Caco-2 (cell line): ENCODE data around the gene IRGQ. TPM values are rescaled to one million over a fixed set of nuclear protein-coding genes. Genes with fewer than 3 reads are reported as not detected.

Source experiments
- BruUV-seq: library from RNA; stranded (reverse); fragments of 400-500 nt; replicated peaks from 2 replicates; lab custom pipeline; 2021; lab: Mats Ljungman, UMichigan
- CTCF ChIA-PET: fragments of 300-600 bp; sonication (Branson Sonifier 250); formaldehyde crosslinking; loops from one replicate; lab custom pipeline; 2022; ENCODE audit warnings: antibody characterized with exemption; lab: Charles Lee
- POLR2A ChIA-PET: fragments of 300-600 bp; sonication (Branson Sonifier 250); formaldehyde crosslinking; loops from one replicate; lab custom pipeline; 2022; ENCODE audit warnings: antibody characterized with exemption; lab: Charles Lee
- DNase-seq, 2 experiments: peaks; one replicate each; pipeline versions ENCODE4 v3.0.0 to v3.0.0-alpha.2; 2020 to 2022
- H3K27me3 ChIP-seq: replicated peaks from 2 replicates; pipeline ENCODE4 v1.6.0; 2011; ENCODE audit warnings: low read length; ENCODE audit not compliant: control insufficient read depth, insufficient read depth
- H3K36me3 ChIP-seq: 2 replicates; pipeline ENCODE4 v1.5.1; 2011; ENCODE audit warnings: low read length; ENCODE audit not compliant: control insufficient read depth, insufficient read depth
- H3K4me1 ChIP-seq: fragments of 250-450 bp; sonication (Bioruptor Pico); 2 replicates; pipeline ENCODE4 v1.5.1; 2020; ENCODE audit warnings: mild to moderate bottlenecking
- H3K4me3 ChIP-seq: 2 replicates; pipeline ENCODE4 v1.5.1; 2011; ENCODE audit warnings: low read depth, mild to moderate bottlenecking, control low read depth, low read length
- H3K9me3 ChIP-seq: fragments of 250-450 bp; sonication (Bioruptor Pico); 2 replicates; pipeline ENCODE4 v1.5.1; 2020; ENCODE audit warnings: mild to moderate bottlenecking, moderate library complexity
- H3K27ac Mint-ChIP-seq: one replicate; pipeline ENCODE4 v1.8.0; 2022; ENCODE audit warnings: mixed read lengths; ENCODE audit not compliant: unreplicated experiment
- H3K27me3 Mint-ChIP-seq: one replicate; pipeline ENCODE4 v1.8.0; 2022; ENCODE audit warnings: mixed read lengths; ENCODE audit not compliant: insufficient read depth, unreplicated experiment
- H3K36me3 Mint-ChIP-seq: one replicate; pipeline ENCODE4 v1.8.0; 2022; ENCODE audit warnings: mild to moderate bottlenecking, mixed read lengths; ENCODE audit not compliant: insufficient read depth, unreplicated experiment
- H3K4me1 Mint-ChIP-seq: one replicate; pipeline ENCODE4 v1.8.0; 2022; ENCODE audit warnings: low read depth, mixed read lengths; ENCODE audit not compliant: unreplicated experiment
- H3K4me3 Mint-ChIP-seq: one replicate; pipeline ENCODE4 v1.8.0; 2022; ENCODE audit warnings: mild to moderate bottlenecking, moderate library complexity, mixed read lengths; ENCODE audit not compliant: unreplicated experiment
- H3K9me3 Mint-ChIP-seq: one replicate; pipeline ENCODE4 v1.8.0; 2022; ENCODE audit warnings: mixed read lengths; ENCODE audit not compliant: unreplicated experiment
- CTCF ChIP-seq, 2 experiments: fragments of 200-600 bp in 1 of 2; IDR thresholded peaks; 1 replicate in 1 of 2; 2 replicates in 1 of 2; pipeline versions ENCODE4 v1.5.1 to v1.8.0; 2011 to 2022; ENCODE audit warnings: antibody characterized with exemption in 1 of 2, control low read depth in 1 of 2, inconsistent platforms in 1 of 2, low read depth in 1 of 2, low read length in 1 of 2, mild to moderate bottlenecking in 1 of 2, moderate library complexity in 1 of 2; ENCODE audit not compliant: insufficient read depth in 1 of 2, severe bottlenecking in 1 of 2, unreplicated experiment in 1 of 2
- intact Hi-C: fragments of 100-400 bp; cut with micrococcal nuclease; formaldehyde crosslinking; loops from one replicate; pipeline ENCODE4 v1.10.0; 2022; ENCODE audit not compliant: unreplicated experiment
- total RNA-seq: library from RNA; stranded (reverse); gene quantifications from 2 replicates; pipeline ENCODE4 v1.2.3, GENCODE V29; 2022

IRGQ gene
- total RNA-seq, 1 experiment from 2014 or later, result 27.7 TPM

DNA sequence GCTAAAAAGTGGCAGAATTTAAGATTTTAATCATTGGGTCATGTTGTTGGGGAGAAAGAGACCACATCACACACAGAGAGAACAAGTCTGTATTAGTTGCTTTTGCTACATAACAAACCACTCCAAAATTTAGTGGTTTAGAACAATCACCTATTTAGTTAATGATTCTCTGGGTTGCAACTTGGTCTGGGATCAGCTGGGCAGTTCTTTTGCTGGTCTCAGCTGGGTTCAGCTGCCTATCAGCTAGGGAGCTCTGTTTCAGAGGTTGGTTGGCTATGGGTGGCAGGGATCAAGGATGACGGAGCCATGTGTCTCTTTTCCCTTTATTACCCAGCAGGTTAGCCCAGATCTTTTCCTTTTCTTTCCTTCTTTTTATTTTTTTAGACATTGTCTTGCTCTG lies 11.4 kb downstream of the IRGQ start:
- H3K36me3 Mint-ChIP-seq, result peaks cover 4% of the 10 kb centered on the region
- CTCF ChIA-PET, result interaction anchor here (0.6 to 1.4 kb wide), 2 partner anchors 10 to 66 kb away, joined by 7 to 8 read pairs; no protein-coding TSS in a partner anchor
- no peaks in the 10 kb centered on the region for H3K9me3 ChIP-seq
- no peak for TF ChIP-seq CTCF (IDR thresholded peaks at IDR 0.05; ENCODE audit: insufficient read depth in 1 of 2, low read depth in 1 of 2, low read length in 1 of 2, severe bottlenecking in 1 of 2, unreplicated experiment in 1 of 2)
- POLR2A ChIA-PET, result interaction anchor here (0.6 kb wide), 1 partner anchor 12 kb away, joined by 3 read pairs; the partner anchor contains the start of genes IRGQ and ZNF576
- no peak overlapping the region for H3K4me3 Mint-ChIP-seq
- no peaks in the 10 kb centered on the region for H3K4me1 Mint-ChIP-seq
- H3K27me3 ChIP-seq, result no peaks in the 10 kb centered on the region; the same call in 1 of the 2 replicates
- no peaks in the 10 kb centered on the region for H3K4me1 ChIP-seq
- H3K27me3 Mint-ChIP-seq, result no peaks in the 10 kb centered on the region
- no peak for DNase-seq
- no peak overlapping the region for H3K4me3 ChIP-seq
- H3K27ac Mint-ChIP-seq, result no peak overlapping the region
- no peaks in the 10 kb centered on the region for H3K9me3 Mint-ChIP-seq
- intact Hi-C loops, result no loop called here
- no TSS peak for BruUV-seq
- H3K36me3 ChIP-seq, result no peaks in the 10 kb centered on the region

GRCh38 chr19:43582495-43582894 lies 13.4 kb downstream of the IRGQ start:
- peaks cover 7% of the 10 kb centered on the region for H3K27me3 Mint-ChIP-seq
- DNase-seq, result no peak
- no peaks in the 10 kb centered on the region for H3K9me3 Mint-ChIP-seq
- ChIA-PET CTCF (no interaction called here), POLR2A (no interaction called here)
- H3K9me3 ChIP-seq, result no peaks in the 10 kb centered on the region
- no TSS peak for BruUV-seq
- H3K4me3 ChIP-seq, result no peak overlapping the region
- H3K4me1 ChIP-seq, result no peaks in the 10 kb centered on the region
- no peaks in the 10 kb centered on the region; the same call in 1 of the 2 replicates for H3K27me3 ChIP-seq
- H3K36me3 Mint-ChIP-seq, result peaks cover 4% of the 10 kb centered on the region
- no peaks in the 10 kb centered on the region for H3K4me1 Mint-ChIP-seq
- H3K4me3 Mint-ChIP-seq, result no peak overlapping the region
- H3K27ac Mint-ChIP-seq, result no peak overlapping the region
- no peaks in the 10 kb centered on the region for H3K36me3 ChIP-seq
- TF ChIP-seq CTCF (IDR thresholded peaks at IDR 0.05; ENCODE audit: insufficient read depth in 1 of 2, low read depth in 1 of 2, low read length in 1 of 2, severe bottlenecking in 1 of 2, unreplicated experiment in 1 of 2), result no peak
- intact Hi-C loops, result no loop called here

DNA sequence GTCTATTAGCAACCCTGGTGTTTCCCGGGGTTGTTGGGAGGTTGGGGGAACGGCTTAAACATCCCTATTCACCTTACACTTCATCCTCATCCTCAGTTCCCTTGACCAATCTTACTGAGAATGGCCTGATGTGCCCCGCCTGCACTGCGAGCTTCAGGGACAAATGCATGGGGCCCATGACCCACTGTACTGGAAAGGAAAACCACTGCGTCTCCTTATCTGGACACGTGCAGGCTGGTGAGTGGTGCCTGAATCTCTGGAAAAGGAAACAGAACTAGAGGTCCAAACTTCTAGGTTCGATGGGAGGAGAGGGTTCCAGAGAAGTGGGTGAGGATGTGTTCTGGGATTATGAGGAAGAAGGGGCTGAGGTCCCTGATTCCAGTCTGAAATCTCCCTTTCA lies 14.5 kb downstream of the IRGQ start:
- POLR2A ChIA-PET, result no interaction called here
- no peaks in the 10 kb centered on the region for H3K9me3 ChIP-seq
- CTCF ChIA-PET, result interaction anchor here (0.5 kb wide), 1 partner anchor 118 kb away, joined by 4 read pairs; no protein-coding TSS in a partner anchor
- H3K27me3 ChIP-seq, result no peaks in the 10 kb centered on the region
- peaks cover 10% of the 10 kb centered on the region for H3K27me3 Mint-ChIP-seq
- H3K9me3 Mint-ChIP-seq, result no peaks in the 10 kb centered on the region
- no peak for TF ChIP-seq CTCF (IDR thresholded peaks at IDR 0.05; ENCODE audit: insufficient read depth in 1 of 2, low read depth in 1 of 2, low read length in 1 of 2, severe bottlenecking in 1 of 2, unreplicated experiment in 1 of 2)
- H3K4me3 Mint-ChIP-seq, result no peak overlapping the region
- no TSS peak for BruUV-seq
- no peaks in the 10 kb centered on the region for H3K4me1 ChIP-seq
- no peak overlapping the region for H3K27ac Mint-ChIP-seq
- no peak overlapping the region for H3K4me3 ChIP-seq
- no peaks in the 10 kb centered on the region for H3K36me3 ChIP-seq
- no peak for DNase-seq
- H3K4me1 Mint-ChIP-seq, result no peaks in the 10 kb centered on the region
- H3K36me3 Mint-ChIP-seq, result peaks cover 4% of the 10 kb centered on the region
- intact Hi-C loops, result no loop called here
